Measurements from ENCODE around the gene MTMR3.

MTMR3 gene

DNA sequence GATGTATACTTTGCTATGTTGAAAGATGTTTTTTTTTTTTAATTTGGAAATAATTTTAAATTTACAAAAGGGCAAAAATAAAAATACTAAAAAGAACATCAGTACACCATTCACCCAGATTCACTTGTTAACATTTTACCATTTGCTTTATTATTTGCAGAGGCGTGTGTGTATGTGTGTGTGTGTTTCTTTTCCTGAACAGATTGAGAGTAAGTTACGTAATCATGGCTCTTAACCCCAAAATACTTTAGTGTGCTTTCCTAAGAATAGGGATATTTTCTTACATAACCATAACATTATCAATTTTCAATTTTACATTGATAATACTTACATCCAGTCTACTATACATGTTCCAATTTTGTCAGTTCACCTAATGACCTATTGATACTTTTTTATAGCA is 105.7 kb downstream of the MTMR3 start:
- no peaks in the 10 kb centered on the region for H3K79me2 ChIP-seq (ENCODE audit: insufficient read depth, low read length)
- H3K4me2 ChIP-seq (ENCODE audit: insufficient read depth, low read length) = no peak overlapping the region
- H2AFZ ChIP-seq (ENCODE audit: low read depth, low read length) = no peak overlapping the region
- H3K9me3 ChIP-seq (ENCODE audit: insufficient read depth, low read length, severe bottlenecking) = no peaks in the 10 kb centered on the region
- H3K4me1 ChIP-seq (ENCODE audit: insufficient read depth, low read length) = no peaks in the 10 kb centered on the region
- no peak overlapping the region for H3K9ac ChIP-seq (ENCODE audit: low read depth, low read length)
- peaks cover 29% of the 10 kb centered on the region for H3K36me3 ChIP-seq (ENCODE audit: insufficient read depth, low read length)
- no peak for ATAC-seq (ENCODE audit: insufficient read depth, low read depth)
- DNase-seq = no peak
- no peaks in the 10 kb centered on the region for H4K20me1 ChIP-seq (ENCODE audit: insufficient read depth, low read length)
- H3K27me3 ChIP-seq (ENCODE audit: insufficient read depth, low read length, poor library complexity) = no peaks in the 10 kb centered on the region
- no peak overlapping the region for H3K4me3 ChIP-seq (ENCODE audit: low read depth in 1 of 2, low read length in 2 of 2)
- TF ChIP-seq CTCF (IDR thresholded peaks at IDR 0.05; ENCODE audit: borderline replicate concordance, extremely low read depth, low read length, poor library complexity, severe bottlenecking) = no peak
- no peak for TF ChIP-seq EZH2 (IDR thresholded peaks at IDR 0.05; ENCODE audit: borderline replicate concordance, low read depth, low read length, severe bottlenecking)
- no peak overlapping the region for H3K27ac ChIP-seq (ENCODE audit: low read length)

- no peak overlapping the region for H3K4me2 ChIP-seq (ENCODE audit: insufficient read depth, low read length)
- ATAC-seq (ENCODE audit: insufficient read depth, low read depth) = no peak
- no peak overlapping the region for H3K4me3 ChIP-seq (ENCODE audit: low read depth in 1 of 2, low read length in 2 of 2)
- H2AFZ ChIP-seq (ENCODE audit: low read depth, low read length) = no peak overlapping the region
- no peaks in the 10 kb centered on the region for H3K9me3 ChIP-seq (ENCODE audit: insufficient read depth, low read length, severe bottlenecking)
- no peaks in the 10 kb centered on the region for H3K79me2 ChIP-seq (ENCODE audit: insufficient read depth, low read length)
- H3K4me1 ChIP-seq (ENCODE audit: insufficient read depth, low read length) = no peaks in the 10 kb centered on the region
- no peaks in the 10 kb centered on the region for H3K27me3 ChIP-seq (ENCODE audit: insufficient read depth, low read length, poor library complexity)
- no peak for DNase-seq
- no peak overlapping the region for H3K9ac ChIP-seq (ENCODE audit: low read depth, low read length)
- no peak for TF ChIP-seq CTCF (IDR thresholded peaks at IDR 0.05; ENCODE audit: borderline replicate concordance, extremely low read depth, low read length, poor library complexity, severe bottlenecking)
- TF ChIP-seq EZH2 (IDR thresholded peaks at IDR 0.05; ENCODE audit: borderline replicate concordance, low read depth, low read length, severe bottlenecking) = no peak
- H3K36me3 ChIP-seq (ENCODE audit: insufficient read depth, low read length) = peaks cover 29% of the 10 kb centered on the region
- H4K20me1 ChIP-seq (ENCODE audit: insufficient read depth, low read length) = no peaks in the 10 kb centered on the region
- no peak overlapping the region for H3K27ac ChIP-seq (ENCODE audit: low read length)
Measured at GRCh38 chr22:29989446-29989845, 106.5 kb downstream of the MTMR3 start.

GRCh38 chr22:29992341-29993275 is 109.6 kb downstream of the MTMR3 start:
- H3K36me3 ChIP-seq (ENCODE audit: insufficient read depth, low read length) = peaks cover 19% of the 10 kb centered on the region
- H3K27ac ChIP-seq (ENCODE audit: low read length) = no peak overlapping the region
- no peaks in the 10 kb centered on the region for H3K27me3 ChIP-seq (ENCODE audit: insufficient read depth, low read length, poor library complexity)
- H2AFZ ChIP-seq (ENCODE audit: low read depth, low read length) = no peak overlapping the region
- DNase-seq (no peak), ATAC-seq (ENCODE audit: insufficient read depth, low read depth) (no peak)
- TF ChIP-seq EZH2 (IDR thresholded peaks at IDR 0.05; ENCODE audit: borderline replicate concordance, low read depth, low read length, severe bottlenecking) (no peak), CTCF (IDR thresholded peaks at IDR 0.05; ENCODE audit: borderline replicate concordance, extremely low read depth, low read length, poor library complexity, severe bottlenecking) (no peak)
- no peaks in the 10 kb centered on the region for H3K4me1 ChIP-seq (ENCODE audit: insufficient read depth, low read length)
- no peaks in the 10 kb centered on the region for H3K9me3 ChIP-seq (ENCODE audit: insufficient read depth, low read length, severe bottlenecking)
- H4K20me1 ChIP-seq (ENCODE audit: insufficient read depth, low read length) = no peaks in the 10 kb centered on the region
- H3K4me2 ChIP-seq (ENCODE audit: insufficient read depth, low read length) = no peak overlapping the region
- H3K4me3 ChIP-seq (ENCODE audit: low read depth in 1 of 2, low read length in 2 of 2) = no peak overlapping the region
- H3K79me2 ChIP-seq (ENCODE audit: insufficient read depth, low read length) = no peaks in the 10 kb centered on the region
- no peak overlapping the region for H3K9ac ChIP-seq (ENCODE audit: low read depth, low read length)
